Hepatic stellate cell (primary cell): Measurements from ENCODE around the gene MCOLN3.
"Not testable (repeated sequence)": the region's sequence is repeated elsewhere in the genome, so short reads cannot be mapped to it uniquely, and the experiment has no call there.

Source experiments
- DNase-seq: peaks from one replicate; pipeline ENCODE4 v3.0.0; 2011; ENCODE audit warnings: low spot score

The MCOLN3 gene

GRCh38 chr1:85047472-85048295 lies 616 bp downstream of the MCOLN3 start:
- DNase-seq = no peak

- no peak for DNase-seq
Measured at GRCh38 chr1:85047144-85047471, 1.2 kb downstream of the MCOLN3 start.

GRCh38 chr1:85042413-85042812 lies 5.9 kb downstream of the MCOLN3 start:
- DNase-seq = no peak

DNA sequence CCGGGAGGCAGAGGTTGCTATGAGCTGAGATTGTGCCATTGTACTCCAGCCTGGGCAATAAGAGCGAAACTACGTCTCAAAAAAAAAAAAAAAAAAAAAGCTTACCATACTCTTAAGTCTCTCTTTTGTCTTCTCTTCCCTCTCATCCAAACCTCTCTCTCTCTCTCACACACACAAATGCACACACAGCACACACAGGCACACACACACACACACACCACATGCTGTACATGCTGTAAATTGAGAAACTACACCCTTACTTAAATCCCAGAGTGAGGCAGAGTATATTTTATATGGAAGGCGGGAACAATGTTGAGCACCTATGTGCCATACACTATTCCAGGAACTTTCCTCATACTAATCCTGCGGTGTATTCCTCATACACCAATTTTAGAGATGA lies 6.5 kb downstream of the MCOLN3 start:
- DNase-seq = no peak

- DNase-seq = no peak
Measured at GRCh38 chr1:85033221-85033620, 15.1 kb downstream of the MCOLN3 start.

DNA sequence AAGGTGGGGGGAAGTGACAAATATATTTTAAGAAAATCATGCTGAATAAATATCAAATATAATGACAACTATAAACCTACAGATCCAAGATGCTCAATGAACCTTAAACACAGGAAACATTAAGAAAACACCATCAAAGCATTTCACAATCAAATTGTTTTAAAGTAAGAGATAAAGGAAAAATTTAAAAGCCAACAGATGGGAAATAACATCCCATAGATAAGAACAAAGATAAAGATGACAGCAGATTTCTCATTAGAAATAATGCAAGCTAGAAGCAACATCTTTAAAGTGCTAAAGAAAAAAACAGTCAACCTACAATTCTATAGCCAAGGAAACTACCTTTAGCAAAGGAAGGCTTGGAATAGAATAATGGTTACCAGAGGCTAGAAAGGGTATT lies 17.8 kb downstream of the MCOLN3 start:
- DNase-seq = no peak

DNA sequence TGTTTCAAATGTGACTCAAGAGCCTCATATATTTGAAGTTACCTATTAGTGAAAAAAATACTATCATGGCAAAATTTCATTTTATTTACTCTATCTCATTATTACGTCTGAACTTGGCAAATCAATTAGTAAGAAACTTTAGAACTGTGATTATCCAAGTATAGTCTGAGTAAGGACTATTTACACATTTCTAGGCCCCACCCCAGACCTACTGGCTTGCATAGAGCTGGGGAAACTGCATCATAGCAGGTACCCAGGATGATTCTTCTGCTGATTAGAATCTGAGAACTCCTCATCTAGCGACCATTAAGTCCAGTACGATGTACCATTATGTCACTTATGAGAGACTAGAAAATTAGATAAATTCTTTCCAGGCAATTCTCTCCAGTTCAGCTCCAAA lies 20.1 kb downstream of the MCOLN3 start:
- DNase-seq = no peak

DNA sequence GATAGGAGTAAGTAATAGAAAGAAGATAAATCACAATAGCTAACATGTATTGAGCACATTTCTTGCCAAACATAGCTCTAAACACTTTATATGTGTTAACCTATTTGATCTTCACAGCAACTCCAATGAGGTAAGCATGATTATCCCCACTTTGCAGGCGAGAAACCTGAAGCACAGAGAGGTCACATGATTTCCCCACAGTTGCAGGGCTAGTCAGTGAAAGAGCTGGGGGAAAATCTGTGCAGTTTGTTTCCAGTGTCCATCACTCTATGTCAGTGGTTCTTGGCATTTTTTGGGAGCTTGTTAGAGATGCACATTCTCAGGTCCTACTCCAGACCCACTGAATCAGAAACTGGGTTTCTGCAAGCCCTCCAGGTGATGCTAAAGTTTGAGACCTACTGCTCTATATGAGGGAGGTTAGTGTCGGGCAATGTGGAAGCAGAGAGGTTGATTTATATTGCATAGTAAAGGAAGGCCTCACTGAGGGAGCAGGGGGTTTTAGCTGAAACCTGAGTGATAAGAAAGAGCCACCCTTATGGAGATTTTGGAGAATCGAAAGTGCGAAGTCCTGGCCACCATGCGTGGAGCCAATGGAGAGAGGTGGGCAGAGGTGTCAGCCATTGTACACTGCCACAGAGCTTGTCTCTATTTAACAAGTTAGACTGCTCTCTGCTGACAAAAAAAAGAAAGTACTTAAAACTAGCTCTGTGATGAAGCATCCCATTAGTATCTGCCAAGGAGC lies 20.9 kb downstream of the MCOLN3 start:
- no peak for DNase-seq

- DNase-seq = no peak
Measured at GRCh38 chr1:85025940-85026339, 22.4 kb downstream of the MCOLN3 start.

DNA sequence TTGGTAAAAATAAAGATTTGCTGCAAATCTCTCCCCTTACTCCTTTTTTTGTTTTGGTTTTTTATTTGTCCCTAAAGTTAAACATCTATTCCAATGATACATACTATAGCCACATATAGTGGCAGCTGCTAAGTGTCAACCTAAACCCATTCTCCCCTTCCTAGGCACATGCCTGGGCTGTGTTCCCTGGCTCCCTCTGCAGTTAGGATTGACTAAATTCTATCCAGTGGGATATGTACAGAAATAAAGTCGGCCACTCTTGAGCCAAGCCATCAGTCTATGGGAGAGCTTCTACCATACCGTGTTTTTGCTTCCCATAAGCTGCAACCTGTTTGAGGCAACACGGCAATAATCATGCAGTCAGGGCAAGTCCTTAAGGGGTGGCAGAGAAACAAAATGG lies 23.6 kb downstream of the MCOLN3 start:
- no peak for DNase-seq

DNA sequence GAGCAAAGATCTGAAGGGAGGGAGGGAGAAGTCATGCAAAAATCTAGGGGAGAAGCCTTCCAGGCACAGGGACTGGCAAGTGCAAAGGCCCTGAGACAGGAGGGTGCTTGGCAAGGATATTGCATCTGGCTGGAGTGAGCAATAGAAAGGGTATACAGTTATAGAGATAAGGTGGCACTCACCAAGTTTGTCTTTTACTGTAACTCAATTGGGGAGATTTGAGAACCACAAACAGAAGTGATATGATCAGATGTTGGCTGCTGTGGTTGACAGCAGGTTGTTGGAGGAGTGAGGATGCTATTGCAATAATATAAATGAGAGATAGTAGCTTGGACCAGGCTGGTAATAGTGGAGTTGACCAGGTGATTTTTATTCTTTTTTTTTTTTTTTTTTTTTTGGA lies 25.6 kb downstream of the MCOLN3 start:
- no peak for DNase-seq

DNA sequence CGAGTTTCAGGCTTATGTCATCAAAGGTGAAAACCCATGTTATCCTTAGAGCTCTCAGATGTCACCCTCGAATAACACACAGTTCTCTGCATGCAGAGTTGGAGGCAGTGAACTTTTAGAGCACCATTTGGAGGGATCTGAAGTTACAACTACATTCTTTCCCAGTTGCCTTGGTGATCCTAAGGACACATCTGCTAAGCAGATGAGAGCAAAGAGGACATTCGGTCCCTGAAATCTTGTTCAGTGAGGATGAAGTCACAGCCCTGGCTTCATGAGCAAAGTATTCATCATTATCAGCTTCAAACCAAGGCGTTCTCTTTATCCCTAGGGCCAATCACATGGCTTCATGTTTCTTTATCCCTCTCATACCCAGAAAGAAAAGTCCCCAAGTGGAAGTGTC lies 28.3 kb downstream of the MCOLN3 start:
- DNase-seq = no peak

DNA sequence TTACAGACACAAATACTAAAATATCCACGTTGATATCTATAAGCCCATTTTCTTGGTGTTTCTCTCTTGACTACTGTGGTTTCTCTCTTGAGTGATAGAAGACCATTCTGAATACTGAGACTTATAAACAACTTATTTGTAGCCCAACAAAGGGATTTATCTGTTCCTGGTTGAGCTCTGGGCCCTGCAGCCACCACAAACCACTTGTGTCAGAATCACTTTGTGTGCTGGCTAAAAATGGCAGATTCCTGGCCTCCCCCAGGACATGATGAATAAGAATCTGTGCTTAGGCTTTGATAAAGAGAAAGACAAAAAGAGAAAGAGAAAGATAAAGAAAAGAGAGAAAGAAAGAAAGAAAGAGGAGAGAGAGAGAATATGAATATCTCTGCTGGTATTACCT lies 32.5 kb downstream of the MCOLN3 start:
- DNase-seq = no peak

DNA sequence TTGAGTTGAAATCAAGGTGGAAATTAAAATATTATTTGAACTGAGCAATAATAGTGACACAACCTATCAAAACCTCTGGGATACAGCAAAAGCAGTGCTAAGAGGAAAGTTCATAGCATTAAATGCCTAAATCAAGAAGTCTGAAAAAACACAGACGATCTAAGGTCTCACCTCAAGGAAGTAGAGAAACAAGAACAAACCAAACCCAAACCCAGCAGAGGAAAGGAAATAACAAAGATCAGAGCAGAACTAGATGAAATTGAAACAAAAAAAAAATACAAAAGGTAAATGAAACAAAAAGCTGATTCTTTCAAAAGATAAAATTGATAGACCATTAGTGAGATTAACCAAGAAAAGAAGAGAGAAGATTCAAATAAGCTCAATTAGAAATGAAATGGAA lies 42.7 kb downstream of the MCOLN3 start:
- DNase-seq = not testable (repeated sequence)

- no peak for DNase-seq
Measured at GRCh38 chr1:85001742-85002141, 46.6 kb downstream of the MCOLN3 start.

GRCh38 chr1:84998642-84999280 lies 49.5 kb downstream of the MCOLN3 start:
- DNase-seq = no peak

DNA sequence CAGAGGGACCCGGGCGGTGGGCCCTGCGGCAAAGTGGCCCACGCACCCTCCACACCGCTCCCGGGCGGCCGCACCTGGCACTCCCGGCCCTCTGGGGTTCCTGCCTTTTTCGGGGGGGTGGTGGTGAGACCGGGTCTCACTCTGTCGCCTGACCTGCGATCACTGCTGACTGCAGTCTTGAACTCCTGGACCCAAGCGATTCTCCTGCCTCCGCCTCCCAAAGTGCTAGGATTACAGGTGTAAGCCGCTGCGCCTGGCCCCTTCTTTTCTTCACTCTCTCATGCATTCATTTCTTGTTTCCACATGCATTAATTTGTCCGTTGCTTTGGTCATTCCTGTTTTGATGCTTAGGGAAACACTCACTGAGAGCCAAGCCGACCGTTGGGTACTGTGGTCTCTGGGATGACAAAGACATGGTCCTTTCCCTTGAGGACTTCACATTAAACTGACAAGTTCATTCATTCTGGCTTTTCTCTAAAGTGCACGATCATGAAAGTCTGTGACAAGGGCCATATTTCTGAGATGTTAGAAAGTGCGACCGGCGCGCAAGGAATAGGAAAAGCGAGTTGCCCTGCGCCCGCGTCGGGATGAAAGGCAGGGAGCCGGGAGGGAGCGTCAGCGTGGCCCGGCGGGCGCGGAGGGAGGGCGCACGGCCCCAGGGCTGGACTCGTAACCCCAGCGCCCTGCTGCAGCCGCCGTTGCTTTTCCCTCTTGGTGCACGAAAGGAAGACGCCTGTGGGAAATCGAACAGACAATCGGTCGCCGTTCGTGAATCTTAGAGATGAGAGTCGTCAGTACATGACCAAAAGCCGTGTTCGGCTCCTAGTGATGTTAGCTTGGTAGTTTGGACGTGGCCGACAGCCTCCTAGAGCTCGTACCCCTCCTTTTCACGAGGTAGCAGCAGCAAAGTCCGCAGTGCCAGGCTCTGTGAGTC lies 50.4 kb downstream of the MCOLN3 start:
- DNase-seq = peak; percentile 30

DNA sequence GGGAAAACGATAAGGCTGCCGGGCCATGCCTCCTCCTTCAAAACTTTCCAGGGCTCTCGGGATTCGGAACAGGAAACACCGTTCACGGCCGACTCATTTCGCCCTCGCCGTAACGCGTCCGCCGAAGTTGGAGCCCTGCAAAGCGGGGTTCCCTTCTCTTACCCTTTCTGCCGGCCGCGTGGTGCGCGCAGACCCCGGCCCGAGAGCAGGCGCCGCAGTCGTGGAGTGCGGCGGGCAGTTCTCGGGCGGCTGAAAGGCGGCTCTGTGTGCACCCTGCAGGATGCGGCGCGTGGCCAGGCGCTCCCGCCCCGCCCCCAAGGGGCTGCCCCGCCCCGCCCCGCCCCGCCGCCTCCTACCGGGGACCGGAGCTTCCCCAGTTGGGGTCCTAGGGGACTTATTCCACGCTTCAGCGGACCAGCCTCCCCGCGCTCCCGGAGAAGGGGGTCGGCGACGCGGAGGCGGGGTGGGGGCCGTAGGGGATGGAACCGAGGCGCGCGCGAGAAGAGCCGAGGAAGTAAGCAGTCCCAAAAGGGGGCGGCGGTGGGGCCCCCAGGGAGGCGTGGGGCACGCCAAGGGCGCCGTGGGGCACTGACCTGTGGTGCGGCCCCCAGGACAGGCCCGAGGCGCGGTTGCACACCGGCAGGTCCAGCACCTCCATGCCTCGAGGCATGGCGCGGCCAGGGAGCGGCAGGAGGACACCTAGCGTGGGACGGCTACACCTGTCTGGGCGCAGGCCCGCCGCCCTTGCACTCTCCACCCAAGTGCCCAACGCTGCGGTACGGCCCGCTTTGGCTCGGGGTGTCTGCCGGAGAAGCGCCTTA lies 51.2 kb downstream of the MCOLN3 start, which contains the start of gene MCOLN2:
TSS of gene MCOLN2 (minus strand) at position 268 of the 821 bp plus-strand sequence. CDS start at position 27, 241 bp downstream.
- DNase-seq = peak; percentile 48

GRCh38 chr1:84995484-84996334 lies 52.6 kb downstream of the MCOLN3 start:
- no peak for DNase-seq
